ENCODE results near the gene HPSE.
A peak's percentile ranks its signal among the peaks of the same experiment; 100 is the strongest.
"Not testable (repeated sequence)": the region's sequence is repeated elsewhere in the genome, so short reads cannot be mapped to it uniquely, and the experiment has no call there.

Gene HPSE

DNA sequence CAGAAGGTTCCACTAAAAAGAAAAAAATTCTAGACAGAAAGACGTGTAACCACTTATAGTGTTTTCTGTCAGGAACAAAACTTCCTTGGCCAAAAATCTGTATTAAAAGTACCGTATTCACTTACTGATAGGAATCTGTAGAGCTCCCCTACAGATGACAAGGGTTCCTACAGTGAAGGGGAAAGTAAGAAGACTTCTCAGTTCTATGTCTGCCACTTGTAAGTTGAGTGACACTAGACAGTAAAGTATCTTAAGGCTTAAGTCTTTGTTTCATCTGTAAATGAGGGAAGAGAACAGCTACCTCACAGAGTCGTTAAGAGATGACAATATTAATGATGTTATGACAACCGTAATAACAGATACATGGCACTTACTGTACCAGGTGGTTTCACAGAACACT, 53.3 kb downstream of the HPSE start:
- DNase-seq: peak; percentile 4

DNA sequence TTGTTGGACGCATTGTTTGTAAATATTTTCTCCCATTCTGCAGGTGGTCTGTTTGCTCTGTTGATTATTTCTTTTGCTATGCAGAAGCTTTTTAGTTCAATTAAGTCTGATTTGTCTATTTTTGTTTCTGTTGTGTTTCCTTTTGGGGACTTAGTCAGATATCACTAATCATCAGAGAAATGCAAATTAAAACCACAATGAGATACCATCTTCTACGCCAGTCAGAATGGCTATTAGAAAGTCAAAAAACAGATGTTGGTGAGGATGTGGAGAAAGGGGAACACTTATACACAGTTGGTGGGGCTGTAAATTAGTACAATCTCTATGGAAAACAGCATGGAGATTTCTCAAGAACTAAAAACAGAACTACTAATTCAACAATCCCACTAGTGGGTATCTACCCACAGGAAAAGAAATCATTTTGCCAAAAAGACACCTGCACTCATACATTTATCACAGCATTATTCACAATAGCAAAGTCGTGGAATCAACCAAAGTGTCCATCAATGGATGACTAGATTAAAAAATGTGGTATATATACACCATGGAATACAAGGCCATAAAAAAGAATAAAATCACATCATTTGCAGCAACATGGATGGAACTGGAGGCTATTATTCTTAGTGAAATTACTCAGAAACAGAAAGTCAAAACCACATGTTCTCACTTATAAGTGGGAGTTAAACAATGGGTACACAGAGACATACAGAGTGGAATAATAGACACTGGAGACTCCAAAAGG, 58.2 kb downstream of the HPSE start:
- no peak for DNase-seq

DNA sequence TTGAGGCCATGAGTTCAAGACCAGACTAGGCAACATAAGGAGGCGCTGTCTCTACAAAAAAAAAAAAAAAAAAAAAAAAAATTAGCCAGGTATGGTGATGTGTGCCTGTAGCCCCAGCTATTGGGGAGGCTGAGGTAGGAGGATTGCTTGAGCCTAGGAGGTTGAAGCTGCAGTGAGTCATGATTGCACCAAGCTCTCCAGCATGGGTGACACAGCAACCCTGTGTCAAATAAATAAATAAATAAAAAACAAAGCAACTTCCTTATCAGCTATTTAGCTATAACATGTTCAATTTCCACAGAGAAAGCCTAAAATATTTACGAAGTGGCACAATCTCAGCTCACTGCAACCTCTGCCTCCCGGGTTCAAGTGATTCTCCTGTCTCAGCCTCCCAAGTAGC, 60.7 kb downstream of the HPSE start:
- DNase-seq: not testable (repeated sequence)

DNA sequence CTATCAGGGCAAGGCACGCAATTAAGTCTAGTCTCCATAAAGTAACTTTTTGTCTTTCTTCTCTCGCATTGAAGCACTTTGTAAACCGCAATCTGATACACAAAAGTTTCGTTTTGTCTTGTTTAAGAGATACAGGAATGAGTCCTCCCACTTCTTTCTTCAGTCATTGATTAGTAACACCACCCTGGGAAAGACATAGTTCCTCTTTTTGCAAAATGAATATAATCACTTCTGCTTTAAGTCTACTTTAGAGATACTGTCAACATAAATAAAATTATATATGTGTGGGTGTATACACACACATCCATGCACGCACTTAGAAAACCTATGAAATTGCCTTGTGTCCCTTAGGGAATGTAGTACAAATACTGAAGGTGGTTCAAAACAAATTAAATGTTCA, 61.7 kb downstream of the HPSE start:
- no peak for DNase-seq

DNA sequence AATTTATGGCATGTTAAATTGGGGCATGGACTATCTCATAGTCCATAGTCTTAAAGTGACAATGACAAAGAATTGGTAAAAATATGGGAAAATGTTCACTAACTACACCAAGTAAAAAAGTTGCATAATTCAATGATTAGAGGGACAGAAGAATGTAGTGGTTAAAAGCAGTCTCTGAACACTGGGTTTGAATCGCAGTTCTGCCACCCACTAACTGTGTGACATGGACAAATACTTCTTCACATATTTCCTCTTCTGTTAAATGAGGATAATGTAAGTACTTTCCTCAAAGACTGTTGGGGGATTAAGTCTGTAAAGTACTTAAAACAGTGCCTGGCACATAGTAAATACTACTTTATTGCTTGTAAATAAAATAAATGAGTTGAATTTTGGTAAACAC, 65.4 kb downstream of the HPSE start:
- DNase-seq: no peak

DNA sequence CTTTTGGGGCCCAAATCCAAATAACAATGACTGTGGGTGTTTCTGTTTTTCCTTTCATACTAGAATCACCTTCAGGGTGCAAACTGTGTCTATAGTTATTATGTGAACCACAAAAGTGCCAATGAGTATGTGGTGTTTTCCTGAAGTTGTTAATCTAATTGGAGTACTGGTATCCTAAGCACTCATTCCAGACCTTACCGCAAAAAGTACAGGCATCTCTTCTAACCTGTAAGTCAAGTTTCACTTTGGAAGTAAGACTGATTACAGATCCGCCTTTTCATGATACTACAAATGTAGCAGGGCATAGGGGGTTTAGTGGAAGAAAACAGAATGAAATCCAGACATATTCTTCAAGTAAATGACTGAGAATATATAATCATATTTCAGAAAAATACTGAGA, 66.2 kb downstream of the HPSE start:
- DNase-seq: no peak

DNA sequence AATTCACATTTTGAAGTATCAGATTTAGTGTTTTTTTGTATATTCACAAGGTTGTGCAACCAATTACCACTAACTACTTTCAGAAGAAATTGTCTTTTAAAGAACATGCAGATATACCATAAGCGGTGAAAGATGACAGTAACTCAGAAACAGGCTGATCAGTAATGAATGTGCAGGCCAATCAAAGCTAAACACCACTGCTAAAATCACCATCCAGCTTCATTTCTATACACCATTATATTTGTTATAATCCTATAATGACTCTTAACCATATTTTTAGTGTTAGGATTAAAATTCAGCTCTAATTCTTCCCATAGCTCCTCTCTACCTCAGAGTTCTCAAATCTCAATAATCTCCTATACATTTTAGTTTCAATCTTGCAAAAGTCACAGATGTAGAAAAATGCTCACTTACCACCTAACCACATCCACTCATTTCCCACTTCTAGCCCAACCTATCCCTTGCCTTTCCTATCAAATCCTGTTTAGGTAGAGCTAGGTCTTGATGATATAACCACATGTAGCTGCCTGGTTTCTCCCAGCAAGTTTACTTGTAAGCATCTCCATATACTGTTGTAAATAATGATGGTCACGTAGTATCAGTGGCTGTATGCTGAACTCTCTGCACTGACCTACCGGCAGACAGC, 66.7 kb downstream of the HPSE start:
- no peak for DNase-seq

DNA sequence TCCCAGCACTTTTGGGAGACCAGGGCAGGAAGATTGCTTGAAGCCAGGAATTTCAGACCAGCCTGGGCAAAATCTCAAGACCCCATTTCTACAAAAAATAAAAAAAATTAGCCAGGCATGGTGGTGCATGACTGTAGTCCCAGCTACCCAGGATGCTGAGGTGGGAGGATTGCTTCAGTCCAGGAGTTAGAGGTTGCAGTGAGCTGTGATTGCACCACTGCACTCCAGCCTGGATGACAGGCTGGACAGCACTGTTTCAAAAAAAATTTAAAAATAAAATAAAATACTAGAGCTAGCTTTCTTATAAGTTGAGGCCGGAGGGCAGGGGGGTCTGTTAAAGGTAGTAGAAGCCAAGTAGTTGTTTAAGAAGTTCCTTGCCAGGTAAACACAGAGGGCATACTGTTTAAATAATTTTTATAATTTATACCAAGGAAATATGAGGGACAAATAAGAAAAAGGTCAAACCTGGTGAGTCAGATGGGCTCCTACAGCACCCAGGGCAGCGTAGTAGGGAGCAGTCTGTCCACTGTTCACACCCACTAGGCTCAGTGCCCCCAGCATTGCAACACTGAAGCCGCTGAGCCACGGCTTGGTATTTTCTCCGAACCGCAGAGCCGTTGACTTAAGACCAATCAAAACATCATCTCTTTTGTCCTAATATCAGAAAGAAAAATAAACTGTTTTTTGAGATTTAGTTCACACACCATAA, 67.4 kb downstream of the HPSE start:
- DNase-seq: no peak

DNA sequence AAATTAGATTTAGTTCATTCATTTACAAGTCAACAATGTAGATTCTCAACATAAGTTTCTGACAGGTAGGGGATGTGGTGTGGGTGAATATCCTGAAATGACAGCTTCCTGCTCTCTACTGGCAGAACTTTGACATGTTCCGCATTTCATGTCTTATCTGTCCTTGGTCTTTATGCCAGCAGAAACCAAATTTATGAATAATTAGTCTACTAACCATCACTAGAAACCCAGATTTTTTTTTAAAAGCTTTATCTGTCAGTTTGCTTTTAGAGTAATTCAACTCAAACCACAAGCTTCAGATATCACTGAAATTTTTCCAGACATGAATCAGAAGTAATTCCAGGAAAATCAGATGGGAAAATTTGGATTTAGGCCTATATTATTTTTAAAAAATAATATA, 68.0 kb downstream of the HPSE start:
- DNase-seq: no peak

DNA sequence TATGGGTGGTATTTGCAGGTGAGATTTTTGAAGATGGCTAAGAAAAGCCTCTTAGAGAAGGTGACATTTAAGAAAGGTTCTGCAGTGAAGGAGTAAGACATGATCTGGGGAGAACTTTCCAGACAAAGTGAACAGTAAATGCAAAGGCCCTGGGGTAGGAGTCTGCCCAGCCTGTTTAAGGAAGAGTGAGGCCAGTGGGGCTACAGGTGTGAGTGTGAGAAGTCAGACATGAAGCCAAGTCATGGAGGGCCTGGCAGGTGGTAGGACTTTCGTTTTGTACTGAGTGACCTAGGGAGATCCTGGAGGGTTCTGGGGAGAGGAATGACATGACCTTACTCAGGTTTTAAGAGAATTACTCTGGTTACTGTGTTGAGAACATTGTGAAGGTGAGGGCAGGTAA, 71.5 kb downstream of the HPSE start:
- no peak for DNase-seq

DNA sequence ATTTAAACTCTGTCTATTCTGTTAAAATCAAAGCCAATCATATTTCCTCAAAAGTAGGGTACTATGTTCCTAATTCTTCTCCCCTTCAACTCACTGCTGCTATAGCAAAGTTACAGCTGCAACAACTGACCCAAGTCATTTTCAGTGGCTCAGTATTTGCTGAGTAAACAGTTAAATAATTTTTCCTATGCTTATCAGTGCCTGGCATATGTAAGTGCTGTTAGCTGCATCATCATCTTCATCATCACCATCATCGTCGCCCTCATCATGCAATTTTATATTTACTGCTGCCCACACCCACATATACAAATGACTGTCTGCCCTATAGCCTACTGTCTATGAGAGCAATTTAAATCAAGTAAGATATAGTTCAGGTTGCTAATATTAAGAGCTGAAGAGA, 72.0 kb downstream of the HPSE start:
- DNase-seq: no peak

DNA sequence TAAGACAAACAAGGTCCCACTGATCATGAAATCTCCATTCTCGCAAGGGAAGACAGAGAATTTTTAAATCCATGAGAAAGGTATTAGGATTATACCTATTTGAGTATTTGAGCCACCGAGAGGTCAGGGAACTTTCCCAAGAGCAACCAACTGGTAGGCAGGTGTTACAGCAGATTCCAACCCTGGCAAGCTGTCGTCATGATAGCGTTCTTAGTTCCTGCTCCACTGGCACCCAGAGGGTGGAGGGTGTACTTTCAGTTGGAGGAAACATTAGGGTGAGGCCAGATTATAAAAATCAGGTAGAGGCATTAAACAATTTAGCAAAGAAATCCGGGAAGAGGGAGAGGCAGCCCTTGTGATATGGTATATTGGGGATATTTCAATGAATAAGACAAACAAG, 73.3 kb downstream of the HPSE start:
- DNase-seq: no peak

DNA sequence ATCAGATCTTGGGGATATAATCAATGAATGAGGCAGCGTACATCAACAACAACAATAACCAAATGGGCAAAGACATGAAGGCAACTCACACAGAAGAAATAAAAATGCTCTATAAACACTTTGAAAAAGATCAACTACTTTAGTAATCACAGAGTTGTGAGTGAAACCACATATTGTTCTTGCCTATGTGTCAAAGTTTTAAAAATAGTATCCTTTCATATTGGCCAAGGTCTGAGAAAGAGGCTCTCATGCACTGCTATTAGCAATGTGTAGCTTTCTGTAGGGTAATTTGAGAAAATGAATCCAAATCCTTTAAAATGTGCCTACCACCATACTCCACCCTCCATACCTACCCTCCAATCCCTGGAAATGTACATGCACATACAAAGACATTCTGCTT, 75.1 kb downstream of the HPSE start:
- no peak for DNase-seq

DNA sequence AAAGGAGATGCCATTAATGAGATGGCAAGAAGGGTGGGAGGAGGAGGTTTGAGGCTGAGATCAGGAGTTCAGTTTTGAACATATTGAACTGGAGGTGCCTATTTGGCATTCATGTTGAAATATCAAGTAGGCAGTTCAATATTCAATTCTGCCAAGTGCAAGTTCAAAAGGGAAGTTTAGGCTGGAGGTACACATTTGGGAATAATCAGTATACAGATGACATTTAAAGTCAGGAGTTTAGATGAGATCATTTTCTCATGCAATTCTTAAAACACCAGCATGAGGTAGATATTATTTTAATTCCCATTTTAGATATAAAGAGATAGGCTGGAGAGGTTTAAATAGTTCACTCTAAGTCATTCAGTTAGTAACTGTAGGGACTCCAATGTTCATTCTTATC, 76.2 kb downstream of the HPSE start:
- DNase-seq: no peak

DNA sequence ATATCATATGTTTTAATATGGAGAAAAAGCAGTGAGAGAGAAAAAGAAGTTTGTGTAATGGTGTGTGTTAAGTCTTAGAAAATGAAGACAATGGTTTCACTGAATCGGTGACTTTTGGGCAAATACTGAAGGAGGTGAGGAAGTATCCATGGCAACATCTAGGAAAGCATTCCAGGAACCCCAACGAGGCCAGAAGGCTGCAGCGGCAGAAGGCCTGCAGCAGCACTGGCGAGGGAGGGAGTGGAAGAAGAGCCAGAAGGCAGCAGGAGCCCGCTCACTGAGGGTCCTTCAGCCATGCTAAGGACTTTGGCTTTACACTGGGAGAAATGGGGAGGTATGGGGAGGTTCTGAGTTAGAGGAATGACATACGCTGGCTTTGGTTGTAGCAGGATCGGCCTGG, 76.8 kb downstream of the HPSE start:
- DNase-seq: no peak

DNA sequence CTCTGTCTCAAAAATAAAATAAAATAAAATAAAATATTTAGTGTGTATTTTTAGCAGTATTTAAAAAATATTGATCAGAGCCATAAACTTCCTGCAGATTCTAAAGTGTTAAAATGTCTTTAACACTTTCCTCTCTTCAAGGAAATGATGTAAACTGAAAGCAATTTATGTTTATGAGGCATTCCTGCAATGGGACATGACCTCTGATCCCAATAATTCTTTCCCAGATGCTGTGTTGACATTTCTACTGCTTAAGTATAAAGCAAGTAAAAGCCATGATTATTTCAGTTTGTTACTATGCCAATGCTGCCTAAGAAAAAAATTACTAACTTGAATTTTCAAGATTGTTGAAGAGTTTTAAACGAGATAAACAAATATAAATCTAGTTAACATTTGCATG, 79.1 kb downstream of the HPSE start:
- DNase-seq: no peak

DNA sequence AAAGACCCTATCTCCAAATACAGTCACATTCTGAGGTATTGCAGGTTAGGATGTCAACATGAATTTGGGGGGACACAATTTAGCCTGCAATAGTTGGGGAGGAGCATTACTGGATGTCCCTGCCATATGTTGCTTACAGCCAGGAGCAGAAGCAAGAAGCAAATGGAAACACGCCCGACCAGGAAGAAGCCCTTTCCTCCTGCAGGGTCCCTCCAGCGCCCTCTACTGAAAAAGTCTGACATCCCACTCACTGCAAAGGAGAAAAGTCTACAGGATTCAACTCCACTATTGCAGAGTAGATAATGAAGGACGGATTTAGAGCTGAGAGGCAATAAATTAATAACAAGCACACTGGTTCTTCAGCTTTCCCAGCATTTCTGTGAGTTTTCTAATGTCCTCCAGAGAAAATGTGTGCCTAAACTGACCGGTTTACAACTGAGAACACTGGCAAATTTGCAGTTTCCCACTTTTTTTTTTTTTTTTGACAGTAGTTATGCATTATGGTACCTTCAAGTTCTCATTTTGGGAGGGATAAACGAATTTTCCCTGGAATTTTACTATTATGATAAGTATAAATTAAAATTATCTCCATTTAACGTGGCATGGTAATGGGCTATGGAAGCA, 81.8 kb downstream of the HPSE start:
- peak; percentile 64 for DNase-seq

DNA sequence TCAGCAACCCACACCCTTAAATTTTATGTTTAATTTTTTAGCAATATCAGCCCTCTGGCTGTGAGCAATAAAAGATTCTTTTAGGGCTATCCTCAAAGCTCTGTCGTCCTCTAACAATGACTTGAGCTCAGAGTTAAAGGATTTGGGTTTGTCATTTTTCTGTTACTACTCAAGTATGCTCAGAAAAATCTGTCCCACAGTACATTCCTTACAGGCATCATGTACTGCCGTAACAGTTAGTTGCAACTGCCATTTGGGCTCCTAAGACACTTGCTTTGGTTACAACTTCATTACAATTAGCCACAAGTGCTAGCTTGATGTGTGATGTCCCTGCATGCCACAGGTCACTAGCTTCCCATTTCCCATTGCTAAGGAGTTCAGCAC, 83.2 kb downstream of the HPSE start:
- no peak for DNase-seq

DNA sequence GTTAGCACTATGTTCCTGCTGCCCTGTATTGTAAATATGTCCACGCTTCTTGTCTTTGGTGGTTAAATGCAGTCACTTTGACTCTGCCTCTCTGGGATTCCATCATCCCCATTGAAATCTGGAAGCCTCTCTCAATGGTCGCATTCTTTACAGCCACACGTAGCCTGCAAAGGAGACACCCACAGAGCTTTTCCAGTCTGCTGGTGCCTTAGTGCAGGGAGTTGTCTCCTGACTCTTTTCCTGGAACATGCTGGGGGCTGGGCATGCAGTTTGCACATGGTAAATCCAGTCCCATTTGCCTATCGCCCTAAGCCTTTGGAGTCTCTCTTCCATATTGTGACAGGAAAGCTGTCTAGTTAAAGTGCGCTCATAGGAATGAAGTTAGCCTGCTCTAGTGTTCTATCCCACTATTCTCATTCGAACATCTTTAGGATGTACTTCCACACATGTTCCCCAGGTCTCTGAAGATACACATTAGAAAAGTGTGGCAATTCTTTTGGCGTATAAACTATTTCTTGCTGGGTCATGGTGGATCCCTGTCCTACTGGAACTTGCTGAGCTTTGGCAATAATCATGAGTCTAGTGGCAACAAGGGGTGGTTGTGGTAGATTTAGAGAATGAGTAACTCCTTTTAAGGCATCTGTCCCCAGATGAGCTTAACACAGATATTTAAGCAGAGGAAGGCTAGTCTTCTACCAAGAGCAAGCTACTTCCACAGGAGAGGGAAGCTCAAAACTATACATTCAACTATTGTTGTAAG, 83.8 kb downstream of the HPSE start:
- no peak for DNase-seq

DNA sequence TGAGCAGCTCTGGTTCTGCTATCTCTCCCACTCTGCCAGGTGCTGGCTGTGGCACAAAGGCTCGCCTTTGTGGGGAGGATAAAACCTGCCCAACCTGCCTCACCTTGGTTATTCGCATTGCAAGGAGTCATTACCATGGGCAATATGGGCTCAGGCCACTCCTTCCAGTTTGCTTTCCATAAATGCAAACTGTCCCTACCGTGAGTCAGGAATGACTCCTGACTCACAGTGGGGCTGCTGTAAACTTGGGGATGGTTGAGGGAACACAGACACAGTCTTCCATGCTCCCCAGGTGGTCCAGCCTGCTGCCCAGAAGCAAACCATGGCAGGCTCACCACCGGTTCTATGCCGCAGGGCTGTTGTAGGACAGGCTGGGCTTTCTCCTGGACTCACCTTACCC, 86.2 kb downstream of the HPSE start:
- DNase-seq: no peak

DNA sequence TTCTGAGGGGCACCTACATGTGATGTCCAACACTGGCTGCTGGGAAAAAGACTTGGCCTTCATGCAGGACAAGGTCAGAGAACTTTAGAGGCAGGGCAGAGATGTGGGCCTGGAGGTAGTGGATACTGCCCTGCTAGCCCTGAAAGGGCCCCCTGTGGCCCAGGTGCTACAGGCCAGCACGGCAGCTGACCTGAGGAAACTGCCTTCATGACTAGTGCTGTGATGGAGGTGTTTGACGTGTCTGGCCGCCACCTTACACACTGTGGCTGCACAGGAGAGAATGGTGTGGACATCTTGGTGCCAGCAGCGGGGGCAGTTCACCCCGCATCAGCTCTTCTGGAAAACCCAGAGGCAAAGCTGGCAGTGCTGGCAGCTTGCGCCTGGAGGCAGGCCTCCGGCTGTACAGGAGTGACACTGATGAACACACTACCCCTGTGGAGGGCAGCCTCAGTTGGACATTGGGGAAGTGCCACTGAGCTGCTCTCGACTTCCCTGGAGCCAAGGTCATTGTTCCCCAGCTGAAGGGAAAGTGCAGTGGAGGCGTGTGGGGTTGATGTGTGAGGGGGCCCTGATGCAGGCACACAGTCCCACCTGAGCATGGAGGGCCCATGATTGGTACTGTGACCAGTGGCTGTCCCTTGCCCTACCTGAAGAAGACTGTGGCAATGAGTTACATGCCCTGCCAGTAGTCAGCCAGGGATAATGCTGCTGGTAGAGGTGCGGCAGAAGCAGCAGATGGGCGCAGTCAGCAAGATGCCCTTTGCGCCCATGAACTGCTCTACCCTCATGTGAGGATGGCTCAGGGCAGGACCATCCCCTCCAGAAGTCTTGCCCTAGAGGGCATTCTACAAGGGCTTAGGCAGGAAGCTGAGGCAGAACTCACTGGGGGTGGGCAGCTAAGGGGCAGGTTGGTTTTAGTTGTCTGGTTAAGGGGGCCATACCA, 87.0 kb downstream of the HPSE start:
- no peak for DNase-seq

Measured in NCI-H2029 (cell line).